ENCODE measurements around the gene NOL9.

Gene NOL9

GRCh38 chr1:6490181-6491080 lies 63.9 kb downstream of the NOL9 start:
- Histone ChIP-seq H3K4me2 (ENCODE audit: low read length) (peak overlapping the region; percentile 99), H2BK120ac (ENCODE audit: low read depth, low read length) (peak overlapping the region; percentile 1), H3K9ac (ENCODE audit: low read length) (peak overlapping the region; percentile 96), H2BK15ac (replicated peaks; ENCODE audit: low read depth) (no peak overlapping the region), H3K79me2 (ENCODE audit: control insufficient read depth, insufficient read depth, low read length) (no peaks in the 10 kb centered on the region), H3K27me3 (ENCODE audit: insufficient read depth, low read length, poor library complexity) (no peaks in the 10 kb centered on the region), H3K79me1 (ENCODE audit: low read length) (no peaks in the 10 kb centered on the region), H2BK5ac (ENCODE audit: low read length) (peak overlapping the region; percentile 4), H3K56ac (ENCODE audit: low read length) (peak overlapping the region; percentile 96), H3K36me3 (ENCODE audit: control insufficient read depth, insufficient read depth, low read length) (no peaks in the 10 kb centered on the region), H4K8ac (ENCODE audit: low read depth, low read length) (peak overlapping the region; percentile 43), H3K4ac (ENCODE audit: low read depth, low read length) (peak overlapping the region; percentile 58), H4K5ac (ENCODE audit: low read length) (no peak overlapping the region), H3K23ac (ENCODE audit: low read length) (peak overlapping the region; percentile 1), H3K4me1 (ENCODE audit: control insufficient read depth, low read depth, low read length) (peaks cover 2% of the 10 kb centered on the region), H3K4me3 (ENCODE audit: low read length) (peak overlapping the region; percentile 46), H3K27ac (ENCODE audit: low read depth, low read length) (peak overlapping the region; percentile 25), H2AK5ac (ENCODE audit: low read length) (no peak overlapping the region), H3K18ac (ENCODE audit: low read length) (peak overlapping the region; percentile 87)
- no CpG with 5 or more reads among the region's 70 CpGs for WGBS (ENCODE audit: extremely low coverage, insufficient coverage, low lambda C conversion rate)
- DNase-seq = peak; percentile 93

- H3K56ac ChIP-seq (ENCODE audit: low read length) = peak overlapping the region; percentile 96
Observed at GRCh38 chr1:6489799-6490180, 64.5 kb downstream of the NOL9 start.

GRCh38 chr1:6489383-6489765 lies 64.9 kb downstream of the NOL9 start:
- H2BK15ac ChIP-seq (replicated peaks; ENCODE audit: low read depth) = no peak overlapping the region
- no peak overlapping the region for H2BK5ac ChIP-seq (ENCODE audit: low read length)
- no peak overlapping the region for H3K4me3 ChIP-seq (ENCODE audit: low read length)
- no peak overlapping the region for H3K4me2 ChIP-seq (ENCODE audit: low read length)
- no peak overlapping the region for H3K4ac ChIP-seq (ENCODE audit: low read depth, low read length)
- no peak overlapping the region for H2AK5ac ChIP-seq (ENCODE audit: low read length)
- H3K27ac ChIP-seq (ENCODE audit: low read depth, low read length) = no peak overlapping the region
- no CpG with 5 or more reads among the region's 9 CpGs for WGBS (ENCODE audit: extremely low coverage, insufficient coverage, low lambda C conversion rate)
- H3K4me1 ChIP-seq (ENCODE audit: control insufficient read depth, low read depth, low read length) = peaks cover 2% of the 10 kb centered on the region
- no peak overlapping the region for H2BK120ac ChIP-seq (ENCODE audit: low read depth, low read length)
- H4K5ac ChIP-seq (ENCODE audit: low read length) = no peak overlapping the region
- no peak overlapping the region for H3K23ac ChIP-seq (ENCODE audit: low read length)
- DNase-seq = no peak
- no peak overlapping the region for H3K56ac ChIP-seq (ENCODE audit: low read length)
- no peak overlapping the region for H3K18ac ChIP-seq (ENCODE audit: low read length)
- H4K8ac ChIP-seq (ENCODE audit: low read depth, low read length) = no peak overlapping the region
- no peaks in the 10 kb centered on the region for H3K36me3 ChIP-seq (ENCODE audit: control insufficient read depth, insufficient read depth, low read length)
- H3K79me2 ChIP-seq (ENCODE audit: control insufficient read depth, insufficient read depth, low read length) = no peaks in the 10 kb centered on the region
- no peaks in the 10 kb centered on the region for H3K27me3 ChIP-seq (ENCODE audit: insufficient read depth, low read length, poor library complexity)
- H3K79me1 ChIP-seq (ENCODE audit: low read length) = no peaks in the 10 kb centered on the region
- H3K9ac ChIP-seq (ENCODE audit: low read length) = peak overlapping the region; percentile 4

More at GRCh38 chr1:6489799-6490180, 64.5 kb downstream of the NOL9 start:
- Histone ChIP-seq H3K27ac (ENCODE audit: low read depth, low read length) (no peak overlapping the region), H2AK5ac (ENCODE audit: low read length) (no peak overlapping the region), H4K8ac (ENCODE audit: low read depth, low read length) (no peak overlapping the region), H2BK120ac (ENCODE audit: low read depth, low read length) (peak overlapping the region; percentile 1), H3K36me3 (ENCODE audit: control insufficient read depth, insufficient read depth, low read length) (no peaks in the 10 kb centered on the region), H3K18ac (ENCODE audit: low read length) (peak overlapping the region; percentile 87), H3K27me3 (ENCODE audit: insufficient read depth, low read length, poor library complexity) (no peaks in the 10 kb centered on the region), H4K5ac (ENCODE audit: low read length) (no peak overlapping the region), H2BK15ac (replicated peaks; ENCODE audit: low read depth) (no peak overlapping the region), H3K79me2 (ENCODE audit: control insufficient read depth, insufficient read depth, low read length) (no peaks in the 10 kb centered on the region), H3K4me2 (ENCODE audit: low read length) (peak overlapping the region; percentile 99), H3K79me1 (ENCODE audit: low read length) (no peaks in the 10 kb centered on the region), H3K9ac (ENCODE audit: low read length) (peak overlapping the region; percentile 96), H3K4ac (ENCODE audit: low read depth, low read length) (peak overlapping the region; percentile 58), H3K4me1 (ENCODE audit: control insufficient read depth, low read depth, low read length) (peaks cover 2% of the 10 kb centered on the region), H3K4me3 (ENCODE audit: low read length) (peak overlapping the region; percentile 46), H2BK5ac (ENCODE audit: low read length) (no peak overlapping the region), H3K23ac (ENCODE audit: low read length) (no peak overlapping the region)
- no CpG with 5 or more reads among the region's 21 CpGs for WGBS (ENCODE audit: extremely low coverage, insufficient coverage, low lambda C conversion rate)
- DNase-seq = peak; percentile 80

GRCh38 chr1:6488602-6489382 lies 65.5 kb downstream of the NOL9 start:
- no CpG with 5 or more reads among the region's 13 CpGs for WGBS (ENCODE audit: extremely low coverage, insufficient coverage, low lambda C conversion rate)
- DNase-seq = no peak
- no peak overlapping the region for H3K4ac ChIP-seq (ENCODE audit: low read depth, low read length)

GRCh38 chr1:6487804-6488484 lies 66.4 kb downstream of the NOL9 start:
- no peak overlapping the region for H4K5ac ChIP-seq (ENCODE audit: low read length)
- H3K27ac ChIP-seq (ENCODE audit: low read depth, low read length) = no peak overlapping the region
- H2BK5ac ChIP-seq (ENCODE audit: low read length) = no peak overlapping the region
- H3K4me3 ChIP-seq (ENCODE audit: low read length) = no peak overlapping the region
- H3K56ac ChIP-seq (ENCODE audit: low read length) = no peak overlapping the region
- no peak overlapping the region for H3K23ac ChIP-seq (ENCODE audit: low read length)
- WGBS (ENCODE audit: extremely low coverage, insufficient coverage, low lambda C conversion rate) = no CpG with 5 or more reads among the region's 14 CpGs
- no peaks in the 10 kb centered on the region for H3K27me3 ChIP-seq (ENCODE audit: insufficient read depth, low read length, poor library complexity)
- H2AK5ac ChIP-seq (ENCODE audit: low read length) = no peak overlapping the region
- H3K79me1 ChIP-seq (ENCODE audit: low read length) = no peaks in the 10 kb centered on the region
- DNase-seq = no peak
- H3K9ac ChIP-seq (ENCODE audit: low read length) = no peak overlapping the region
- no peak overlapping the region for H3K4ac ChIP-seq (ENCODE audit: low read depth, low read length)
- H2BK120ac ChIP-seq (ENCODE audit: low read depth, low read length) = no peak overlapping the region
- H3K18ac ChIP-seq (ENCODE audit: low read length) = no peak overlapping the region
- H3K4me2 ChIP-seq (ENCODE audit: low read length) = no peak overlapping the region
- no peaks in the 10 kb centered on the region for H3K79me2 ChIP-seq (ENCODE audit: control insufficient read depth, insufficient read depth, low read length)
- H3K36me3 ChIP-seq (ENCODE audit: control insufficient read depth, insufficient read depth, low read length) = no peaks in the 10 kb centered on the region
- H3K4me1 ChIP-seq (ENCODE audit: control insufficient read depth, low read depth, low read length) = peaks cover 2% of the 10 kb centered on the region
- H2BK15ac ChIP-seq (replicated peaks; ENCODE audit: low read depth) = no peak overlapping the region
- H4K8ac ChIP-seq (ENCODE audit: low read depth, low read length) = no peak overlapping the region

More at GRCh38 chr1:6488602-6489382, 65.5 kb downstream of the NOL9 start:
- Histone ChIP-seq H3K36me3 (ENCODE audit: control insufficient read depth, insufficient read depth, low read length) (no peaks in the 10 kb centered on the region), H3K4me1 (ENCODE audit: control insufficient read depth, low read depth, low read length) (peaks cover 2% of the 10 kb centered on the region), H4K5ac (ENCODE audit: low read length) (no peak overlapping the region), H3K18ac (ENCODE audit: low read length) (no peak overlapping the region), H3K23ac (ENCODE audit: low read length) (no peak overlapping the region), H2BK5ac (ENCODE audit: low read length) (no peak overlapping the region), H3K4me3 (ENCODE audit: low read length) (no peak overlapping the region), H3K27me3 (ENCODE audit: insufficient read depth, low read length, poor library complexity) (no peaks in the 10 kb centered on the region), H3K79me1 (ENCODE audit: low read length) (no peaks in the 10 kb centered on the region), H3K27ac (ENCODE audit: low read depth, low read length) (no peak overlapping the region), H2BK120ac (ENCODE audit: low read depth, low read length) (no peak overlapping the region), H3K79me2 (ENCODE audit: control insufficient read depth, insufficient read depth, low read length) (no peaks in the 10 kb centered on the region), H3K4me2 (ENCODE audit: low read length) (no peak overlapping the region), H2BK15ac (replicated peaks; ENCODE audit: low read depth) (no peak overlapping the region), H3K9ac (ENCODE audit: low read length) (peak overlapping the region; percentile 4), H3K56ac (ENCODE audit: low read length) (no peak overlapping the region), H2AK5ac (ENCODE audit: low read length) (no peak overlapping the region), H4K8ac (ENCODE audit: low read depth, low read length) (no peak overlapping the region)

Data from mesendoderm (in vitro differentiated cells).